HUES6 (cell line): ENCODE results near the gene BRSK2.
A peak's percentile ranks its signal among the peaks of the same experiment; 100 is the strongest.

Experiments
- H3K27ac ChIP-seq: 2 replicates; pipeline ENCODE4 v1.7.0; 2013; ENCODE audit warnings: low read depth, mild to moderate bottlenecking, low read length, inconsistent platforms
- H3K27me3 ChIP-seq: 2 replicates; pipeline ENCODE4 v1.6.1; 2013; ENCODE audit warnings: low read length; ENCODE audit not compliant: control insufficient read depth, insufficient read depth
- H3K36me3 ChIP-seq: 2 replicates; pipeline ENCODE4 v1.6.1; 2013; ENCODE audit warnings: low read length; ENCODE audit not compliant: control insufficient read depth, insufficient read depth
- H3K4me1 ChIP-seq: 2 replicates; pipeline ENCODE4 v1.6.1; 2013; ENCODE audit warnings: low read length; ENCODE audit not compliant: control insufficient read depth, insufficient read depth
- H3K4me3 ChIP-seq: 2 replicates; pipeline ENCODE4 v1.5.1; 2013; ENCODE audit warnings: low read depth, low read length
- H3K9ac ChIP-seq: one replicate; pipeline ENCODE4 v1.6.1; 2013; ENCODE audit warnings: mild to moderate bottlenecking, low read length
- H3K9me3 ChIP-seq: 2 replicates; pipeline ENCODE4 v1.6.1; 2013; ENCODE audit warnings: low read depth, low read length; ENCODE audit not compliant: control insufficient read depth, insufficient read depth

Gene BRSK2

GRCh38 chr11:1473786-1474185, 84.1 kb downstream of the BRSK2 start:
- Histone ChIP-seq H3K9ac (no peak overlapping the region), H3K27me3 (no peaks in the 10 kb centered on the region), H3K36me3 (peaks cover 6% of the 10 kb centered on the region), H3K9me3 (no peaks in the 10 kb centered on the region), H3K4me1 (no peaks in the 10 kb centered on the region), H3K4me3 (no peak overlapping the region), H3K27ac (no peak overlapping the region)

DNA sequence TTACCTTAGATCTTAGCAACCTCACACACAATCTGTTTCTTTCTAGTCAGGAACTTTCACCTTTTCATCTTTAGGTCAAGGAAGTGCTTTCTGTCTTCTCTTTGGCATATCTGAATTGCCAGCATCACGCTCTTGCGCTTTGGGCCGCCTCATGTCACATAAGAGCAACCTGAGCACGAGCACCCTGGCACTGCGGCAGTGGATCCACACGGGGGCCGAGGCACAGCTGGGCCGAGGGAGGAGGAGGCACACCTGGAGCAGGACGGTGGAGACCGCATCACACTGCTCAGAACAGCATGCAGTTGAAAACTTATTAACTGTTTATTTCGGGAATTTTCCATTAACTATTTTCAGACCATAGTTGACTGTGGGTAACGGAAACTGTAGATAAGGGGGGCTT, 86.1 kb downstream of the BRSK2 start:
- H3K36me3 ChIP-seq, result peaks cover 9% of the 10 kb centered on the region
- no peak overlapping the region for H3K9ac ChIP-seq
- no peaks in the 10 kb centered on the region for H3K9me3 ChIP-seq
- no peaks in the 10 kb centered on the region for H3K4me1 ChIP-seq
- no peak overlapping the region for H3K27ac ChIP-seq
- H3K27me3 ChIP-seq, result no peaks in the 10 kb centered on the region
- H3K4me3 ChIP-seq, result no peak overlapping the region

- no peak overlapping the region for H3K9ac ChIP-seq
- H3K27ac ChIP-seq, result no peak overlapping the region
- H3K27me3 ChIP-seq, result no peaks in the 10 kb centered on the region
- H3K9me3 ChIP-seq, result no peaks in the 10 kb centered on the region
- peaks cover 9% of the 10 kb centered on the region for H3K36me3 ChIP-seq
- no peak overlapping the region for H3K4me3 ChIP-seq
- no peaks in the 10 kb centered on the region for H3K4me1 ChIP-seq
These were observed 87.4 kb downstream of the BRSK2 start for GRCh38 chr11:1476940-1477736.

DNA sequence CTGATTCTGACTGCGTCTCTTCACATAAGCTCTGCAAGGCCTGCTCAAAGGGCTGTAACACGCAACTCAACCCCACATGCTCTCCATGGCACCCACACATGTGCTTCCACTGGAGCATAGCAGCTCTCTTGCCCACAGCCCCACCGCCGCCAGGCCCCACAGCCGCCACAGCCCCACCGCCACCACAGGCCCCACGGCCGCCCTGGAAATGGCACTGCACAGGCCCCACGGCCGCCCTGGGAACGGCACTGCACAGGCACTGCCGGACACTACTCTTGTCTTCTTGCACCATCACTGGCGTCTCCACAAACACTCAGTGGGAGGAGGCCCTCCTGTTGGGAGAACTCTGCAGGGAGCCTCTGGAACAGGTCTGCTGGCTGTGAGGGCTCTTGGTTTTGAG, 88.3 kb downstream of the BRSK2 start:
- H3K36me3 ChIP-seq, result peaks cover 8% of the 10 kb centered on the region
- no peak overlapping the region for H3K9ac ChIP-seq

GRCh38 chr11:1478544-1478943, 88.8 kb downstream of the BRSK2 start:
- Histone ChIP-seq H3K9me3 (no peaks in the 10 kb centered on the region), H3K4me3 (no peak overlapping the region), H3K27me3 (no peaks in the 10 kb centered on the region), H3K4me1 (no peaks in the 10 kb centered on the region), H3K9ac (no peak overlapping the region), H3K36me3 (peaks cover 5% of the 10 kb centered on the region; the same call in 1 of the 2 replicates), H3K27ac (no peak overlapping the region)

More for the DNA sequence above, 88.3 kb downstream of the BRSK2 start:
- Histone ChIP-seq H3K27ac (no peak overlapping the region), H3K9me3 (no peaks in the 10 kb centered on the region), H3K4me1 (no peaks in the 10 kb centered on the region), H3K4me3 (no peak overlapping the region), H3K27me3 (no peaks in the 10 kb centered on the region)

DNA sequence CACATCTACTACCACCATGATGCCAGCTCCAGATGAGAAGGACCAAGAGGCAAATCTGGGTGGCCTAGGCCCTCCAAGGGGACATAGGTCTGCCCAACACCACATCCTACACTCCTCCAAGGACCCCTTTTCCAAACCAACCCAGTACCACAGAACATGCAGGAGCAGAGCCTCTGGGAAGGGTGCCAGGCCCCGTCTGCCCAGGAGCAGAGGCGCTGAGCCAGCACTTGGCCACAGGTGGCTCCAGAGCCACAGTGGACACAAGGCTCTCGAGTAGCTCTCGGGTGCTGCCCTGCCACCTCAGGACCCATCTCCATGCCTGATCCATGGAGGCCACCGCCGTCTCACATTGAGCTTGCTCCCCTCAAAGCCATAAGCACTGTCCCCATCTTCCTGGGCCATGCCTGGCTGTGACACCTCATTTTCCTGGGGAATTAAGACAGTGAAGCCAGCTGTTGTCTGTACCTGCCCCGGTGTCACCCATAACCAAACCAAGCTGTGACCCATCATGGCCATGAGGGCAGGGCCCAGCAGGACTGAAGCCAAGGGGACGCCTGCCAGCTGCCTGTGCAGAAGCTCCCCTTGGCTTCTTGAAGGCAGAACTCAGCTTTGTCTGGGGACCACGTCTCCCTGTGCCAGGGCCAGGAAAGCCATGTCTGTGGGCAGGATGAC, 89.4 kb downstream of the BRSK2 start:
- Histone ChIP-seq H3K9ac (no peak overlapping the region), H3K27ac (no peak overlapping the region), H3K9me3 (no peaks in the 10 kb centered on the region), H3K4me1 (no peaks in the 10 kb centered on the region), H3K27me3 (no peaks in the 10 kb centered on the region), H3K36me3 (peaks cover 5% of the 10 kb centered on the region; the same call in 1 of the 2 replicates), H3K4me3 (no peak overlapping the region)

- H3K4me3 ChIP-seq, result no peak overlapping the region
- H3K27me3 ChIP-seq, result no peaks in the 10 kb centered on the region
- no peaks in the 10 kb centered on the region for H3K4me1 ChIP-seq
- H3K36me3 ChIP-seq, result peaks cover 5% of the 10 kb centered on the region; the same call in 1 of the 2 replicates
- no peaks in the 10 kb centered on the region for H3K9me3 ChIP-seq
- H3K27ac ChIP-seq, result no peak overlapping the region
- no peak overlapping the region for H3K9ac ChIP-seq
These were observed 90.0 kb downstream of the BRSK2 start for GRCh38 chr11:1479678-1480118.

GRCh38 chr11:1480191-1480554, 90.4 kb downstream of the BRSK2 start:
- H3K9me3 ChIP-seq, result no peaks in the 10 kb centered on the region
- no peak overlapping the region for H3K9ac ChIP-seq
- no peaks in the 10 kb centered on the region for H3K27me3 ChIP-seq
- H3K4me1 ChIP-seq, result no peaks in the 10 kb centered on the region; the same call in 1 of the 2 replicates
- H3K4me3 ChIP-seq, result no peak overlapping the region
- H3K27ac ChIP-seq, result no peak overlapping the region
- peaks cover 5% of the 10 kb centered on the region; the same call in 1 of the 2 replicates for H3K36me3 ChIP-seq

DNA sequence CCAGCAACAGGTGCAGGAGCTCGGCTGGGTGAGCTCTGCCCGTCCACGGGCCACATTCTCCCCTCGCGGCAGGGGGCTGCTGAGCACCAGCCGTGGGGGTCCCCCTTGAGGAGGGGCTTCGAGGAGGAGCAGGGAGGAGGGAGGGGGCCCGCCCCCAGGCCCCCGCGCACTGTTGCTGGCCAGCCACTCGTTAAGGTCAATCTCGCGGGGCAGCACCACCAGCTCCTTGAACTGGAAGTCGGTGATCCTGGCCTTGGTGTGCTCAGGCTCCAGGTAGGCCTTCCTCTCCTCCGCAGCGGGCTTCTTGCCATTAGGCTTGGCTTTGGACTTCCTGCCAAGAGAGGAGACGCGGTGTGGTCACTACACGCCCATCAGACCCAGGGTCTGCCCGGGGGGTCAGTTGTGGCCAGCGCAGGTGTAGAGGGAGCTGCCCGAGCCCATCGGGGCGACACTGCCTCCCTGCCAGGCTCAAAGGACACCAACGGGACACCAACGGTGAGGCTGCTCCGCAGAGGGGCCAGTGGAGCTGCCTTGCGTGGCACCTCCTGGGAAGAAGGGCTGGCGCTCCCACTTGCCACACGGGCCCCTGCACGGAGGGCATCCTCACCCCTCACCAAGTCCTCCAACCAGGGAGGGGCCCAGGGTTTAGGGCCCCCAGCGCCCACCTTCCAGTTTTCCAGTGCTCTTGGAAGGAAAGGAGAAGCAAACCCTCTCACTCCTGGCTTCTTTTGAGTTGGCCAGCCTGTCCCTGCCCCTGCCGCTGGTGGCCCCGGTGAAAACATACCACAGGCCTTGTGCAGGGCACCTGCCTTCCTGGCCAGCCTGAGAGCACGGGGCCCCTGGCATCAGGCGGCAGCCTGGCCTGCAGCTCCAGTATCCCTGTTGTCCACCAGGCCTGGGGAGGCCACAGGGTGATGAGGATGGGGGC, 91.1 kb downstream of the BRSK2 start:
- Histone ChIP-seq H3K27me3 (no peaks in the 10 kb centered on the region), H3K9me3 (no peaks in the 10 kb centered on the region), H3K27ac (peak overlapping the region; percentile 32; the same call in 1 of the 2 replicates), H3K4me3 (no peak overlapping the region), H3K4me1 (no peaks in the 10 kb centered on the region; the same call in 1 of the 2 replicates), H3K36me3 (peaks cover 5% of the 10 kb centered on the region; the same call in 1 of the 2 replicates), H3K9ac (no peak overlapping the region)

- H3K4me1 ChIP-seq, result peaks cover 5% of the 10 kb centered on the region; the same call in 1 of the 2 replicates
- H3K9me3 ChIP-seq, result no peaks in the 10 kb centered on the region
- no peaks in the 10 kb centered on the region for H3K27me3 ChIP-seq
- peak overlapping the region; percentile 32; the same call in 1 of the 2 replicates for H3K27ac ChIP-seq
- no peak overlapping the region for H3K9ac ChIP-seq
- peaks cover 5% of the 10 kb centered on the region; the same call in 1 of the 2 replicates for H3K36me3 ChIP-seq
- H3K4me3 ChIP-seq, result no peak overlapping the region
These were observed 91.7 kb downstream of the BRSK2 start for GRCh38 chr11:1481483-1481825.
